H1 (cell line): ENCODE data around the gene ARHGEF19. TPM values are rescaled to one million over a fixed set of nuclear protein-coding genes. Genes with fewer than 3 reads are reported as not detected.

ENCODE experiments used
- CTCF ChIA-PET: fragments of 300-600 bp; sonication (Branson Sonifier 250); formaldehyde crosslinking; loops from one replicate; lab custom pipeline; 2021; ENCODE audit not compliant: partially characterized antibody; lab: Charles Lee
- POLR2A ChIA-PET: fragments of 300-600 bp; sonication (Branson Sonifier 250); formaldehyde crosslinking; loops from one replicate; lab custom pipeline; 2021; ENCODE audit warnings: inconsistent platforms; ENCODE audit not compliant: partially characterized antibody; lab: Charles Lee
- DNase-seq, 2 experiments: peaks; one replicate each; pipeline versions ENCODE4 v3.0.0 to v3.0.0-alpha.2; 2010 to 2022; ENCODE audit warnings: low spot score in 2 of 2, low read depth in 1 of 2, mixed read lengths in 1 of 2
- FAIRE-seq: peaks from 2 replicates; lab custom pipeline; 2011; peaks lifted over from hg19 to GRCh38; lab: Jason Lieb, UNC
- H2AFZ ChIP-seq: 2 replicates; pipeline ENCODE4 v1.8.1; 2012; ENCODE audit warnings: low read length, inconsistent platforms
- H2AK5ac ChIP-seq: 2 replicates; pipeline ENCODE4 v1.6.1; 2013; ENCODE audit warnings: low read depth, low read length
- H2BK120ac ChIP-seq: replicated peaks from 2 replicates; pipeline ENCODE3; 2013; ENCODE audit warnings: low read depth, low read length, inconsistent platforms
- H2BK12ac ChIP-seq: 2 replicates; pipeline ENCODE4 v1.6.1; 2013; ENCODE audit warnings: low read depth, low read length
- H2BK15ac ChIP-seq: 2 replicates; pipeline ENCODE4 v1.6.1; 2013; ENCODE audit warnings: low read length
- H2BK20ac ChIP-seq: 2 replicates; pipeline ENCODE4 v1.6.1; 2013; ENCODE audit warnings: low read length
- H2BK5ac ChIP-seq: 2 replicates; pipeline ENCODE4 v1.6.1; 2013; ENCODE audit warnings: low read depth, low read length
- H3K14ac ChIP-seq: 2 replicates; pipeline ENCODE4 v1.6.1; 2013; ENCODE audit warnings: inconsistent platforms; ENCODE audit not compliant: insufficient read length
- H3K18ac ChIP-seq: 2 replicates; pipeline ENCODE4 v1.6.1; 2013; ENCODE audit warnings: low read length; ENCODE audit errors: extremely low read depth
- H3K23ac ChIP-seq: 2 replicates; pipeline ENCODE4 v1.6.1; 2013; ENCODE audit warnings: inconsistent platforms; ENCODE audit not compliant: insufficient read length
- H3K23me2 ChIP-seq: 2 replicates; pipeline ENCODE4 v1.6.1; 2013; ENCODE audit warnings: low read depth, low read length
- H3K27ac ChIP-seq: 2 replicates; pipeline ENCODE4 v1.6.1; 2011; ENCODE audit warnings: low read depth, low read length, inconsistent platforms
- H3K27me3 ChIP-seq, 4 experiments: replicated peaks in 1 of 4; 1 replicate in 1 of 4; 2 replicates in 3 of 4; pipeline versions ENCODE4 v1.6.1 to v1.8.1; 2011 to 2013; ENCODE audit warnings: low read length in 3 of 4, mild to moderate bottlenecking in 3 of 4, inconsistent platforms in 2 of 4, mixed read lengths in 2 of 4, moderate library complexity in 1 of 4; ENCODE audit not compliant: control insufficient read depth in 3 of 4, insufficient read depth in 3 of 4; ENCODE audit errors: extremely low read depth in 1 of 4
- H3K36me3 ChIP-seq, 4 experiments: 2 replicates each; pipeline versions ENCODE4 v1.6.1 to v1.8.1; 2011 to 2013; ENCODE audit warnings: mild to moderate bottlenecking in 4 of 4, low read length in 3 of 4, moderate library complexity in 2 of 4, control low read depth in 1 of 4, inconsistent platforms in 1 of 4; ENCODE audit not compliant: insufficient read depth in 4 of 4, control insufficient read depth in 2 of 4
- H3K4ac ChIP-seq: replicated peaks from 2 replicates; pipeline ENCODE3; 2013; ENCODE audit warnings: low read length, low read depth, mixed read lengths, inconsistent platforms; ENCODE audit not compliant: insufficient read length
- H3K4me1 ChIP-seq, 4 experiments: replicated peaks in 1 of 4; 1 replicate in 1 of 4; 2 replicates in 3 of 4; pipeline versions ENCODE4 v1.6.1 to v1.8.1; 2011 to 2013; ENCODE audit warnings: low read length in 3 of 4, inconsistent platforms in 2 of 4, mixed read lengths in 1 of 4; ENCODE audit not compliant: insufficient read depth in 4 of 4, control insufficient read depth in 3 of 4
- H3K4me2 ChIP-seq, 2 experiments: 2 replicates each; pipeline versions ENCODE4 v1.6.1 to v1.8.1; 2011 to 2013; ENCODE audit warnings: low read depth in 2 of 2, low read length in 2 of 2, control low read depth in 1 of 2, inconsistent platforms in 1 of 2, mild to moderate bottlenecking in 1 of 2; ENCODE audit not compliant: insufficient read depth in 1 of 2
- H3K4me3 ChIP-seq, 4 experiments: fragments of 200-600, 300-600 bp in 1 of 4; sonication (generic), shearing (Covaris generic), sonication (Bioruptor Twin) in 1 of 4; 2 replicates each; pipeline versions ENCODE4 v1.5.1 to v1.8.1; 2011 to 2016; ENCODE audit warnings: low read length in 4 of 4, low read depth in 3 of 4, control low read depth in 2 of 4, inconsistent platforms in 2 of 4, mild to moderate bottlenecking in 2 of 4, mixed read lengths in 1 of 4, moderate library complexity in 1 of 4; ENCODE audit not compliant: insufficient read depth in 2 of 4; ENCODE audit errors: extremely low read depth in 1 of 4
- H3K56ac ChIP-seq: replicated peaks from 2 replicates; pipeline ENCODE3; 2013; ENCODE audit warnings: low read depth, mild to moderate bottlenecking, mixed read lengths, low read length, inconsistent platforms; ENCODE audit not compliant: insufficient read length
- H3K79me1 ChIP-seq: 2 replicates; pipeline ENCODE4 v1.6.1; 2013; ENCODE audit warnings: low read depth, low read length, control low read depth
- H3K79me2 ChIP-seq, 2 experiments: 2 replicates each; pipeline versions ENCODE4 v1.6.1 to v1.8.1; 2012 to 2013; ENCODE audit warnings: low read length in 2 of 2, mild to moderate bottlenecking in 2 of 2, inconsistent platforms in 1 of 2; ENCODE audit not compliant: insufficient read depth in 2 of 2, control insufficient read depth in 1 of 2
- H3K9ac ChIP-seq, 4 experiments: replicated peaks in 1 of 4; 1 replicate in 1 of 4; 2 replicates in 3 of 4; pipeline versions ENCODE4 v1.6.1 to v1.8.1; 2011 to 2013; ENCODE audit warnings: low read depth in 3 of 4, low read length in 3 of 4, control low read depth in 2 of 4, mild to moderate bottlenecking in 2 of 4, moderate library complexity in 2 of 4, inconsistent platforms in 1 of 4; ENCODE audit errors: extremely low read depth in 1 of 4
- H3K9me3 ChIP-seq, 2 experiments: 2 replicates each; pipeline versions ENCODE4 v1.6.1 to v1.8.1; 2012 to 2013; ENCODE audit warnings: mild to moderate bottlenecking in 2 of 2, moderate library complexity in 2 of 2, control low read depth in 1 of 2, inconsistent platforms in 1 of 2, low read depth in 1 of 2, low read length in 1 of 2, mixed read lengths in 1 of 2; ENCODE audit not compliant: insufficient read depth in 2 of 2
- H4K20me1 ChIP-seq, 2 experiments: replicated peaks in 1 of 2; 2 replicates each; pipeline versions ENCODE3 to v1.8.1; 2011 to 2013; ENCODE audit warnings: inconsistent platforms in 2 of 2, low read length in 2 of 2, mild to moderate bottlenecking in 1 of 2; ENCODE audit not compliant: insufficient read depth in 2 of 2, control insufficient read depth in 1 of 2
- H4K5ac ChIP-seq: 2 replicates; pipeline ENCODE4 v1.6.1; 2013; ENCODE audit warnings: low read length, low read depth, mixed read lengths, inconsistent platforms; ENCODE audit not compliant: insufficient read length
- H4K8ac ChIP-seq: 2 replicates; pipeline ENCODE4 v1.8.0; 2013; ENCODE audit warnings: mild to moderate bottlenecking, moderate library complexity, low read length, inconsistent platforms; ENCODE audit not compliant: insufficient read depth; ENCODE audit errors: extremely low read depth
- H4K91ac ChIP-seq: replicated peaks from 2 replicates; pipeline ENCODE3; 2013; ENCODE audit warnings: low read length, mixed read lengths, inconsistent platforms; ENCODE audit not compliant: insufficient read length
- MAX ChIP-seq: IDR thresholded peaks from 2 replicates; pipeline ENCODE4 v1.6.1; 2012; ENCODE audit warnings: inconsistent platforms
- SIX5 ChIP-seq: IDR thresholded peaks from 2 replicates; pipeline ENCODE4 v1.6.1; 2011; ENCODE audit warnings: mild to moderate bottlenecking, low read depth, low read length
- TBP ChIP-seq: IDR thresholded peaks from 2 replicates; pipeline ENCODE4 v1.6.1; 2011; ENCODE audit warnings: low read depth, low read length, improper control_type of control experiment
- WGBS, 2 experiments: shearing (Covaris generic) in 1 of 2; methylation state at CpG; one replicate each; pipeline versions ENCODE4 v1.1.6 to v1.1.7; 2013 to 2015; ENCODE audit warnings: low lambda C conversion rate in 2 of 2, mixed read lengths in 2 of 2, inconsistent platforms in 1 of 2, low coverage in 1 of 2, missing lambda C conversion rate in 1 of 2; ENCODE audit not compliant: insufficient replicate concordance in 2 of 2, insufficient coverage in 1 of 2, insufficient read length in 1 of 2; ENCODE audit errors: extremely low coverage in 1 of 2, missing lambda C conversion rate in 1 of 2; 5-methylcytosine and 5-hydroxymethylcytosine counted together
- polyA plus RNA-seq, 7 experiments: library from polyadenylated mRNA; depleted of rRNA in 3 of 7; stranded (reverse) in 5 of 7; unstranded in 2 of 7; fragments of >200 nt in 5 of 7; fragments of 200-250 nt in 2 of 7; gene quantifications; 1 replicate in 5 of 7; 2 replicates in 1 of 7; 4 replicates in 1 of 7; pipeline versions ENCODE4 v1.2.1 to v1.2.3, GENCODE V29; 2011 to 2013; ENCODE audit warnings: missing spikeins in 2 of 7, mixed read lengths in 2 of 7
- total RNA-seq: library from RNA; stranded (reverse); fragmentation: NEBNext Ultra II Directional; extraction: Animal tissue kit (Norgen Biotek cat#: 25700); gene quantifications from 2 replicates; pipeline ENCODE4 v1.2.1, GENCODE V29; 2021

ARHGEF19 gene
- total and polyA plus RNA-seq, 2 of the 8 experiments (the other 6 are each of a cell fraction or from before 2014, with no cell fraction given): 47.5 to 56.4 TPM

- H3K4me1 ChIP-seq: no peaks in the 10 kb centered on the region
- no peak overlapping the region for H3K9ac ChIP-seq
- H3K27ac ChIP-seq: no peak overlapping the region
- no peak overlapping the region for H4K5ac ChIP-seq
- no peaks in the 10 kb centered on the region for H3K27me3 ChIP-seq
- no peak overlapping the region for H3K4me3 ChIP-seq
- H2BK120ac ChIP-seq: no peak overlapping the region
- no peak overlapping the region for H3K23ac ChIP-seq
- no peak overlapping the region for H2BK20ac ChIP-seq
- DNase-seq: no peak
- no peaks in the 10 kb centered on the region for H4K20me1 ChIP-seq
- no peak overlapping the region for H2BK15ac ChIP-seq
- no peak overlapping the region for H3K18ac ChIP-seq
- no peak overlapping the region for H2BK12ac ChIP-seq
- no peak overlapping the region for H3K4me2 ChIP-seq
- H4K8ac ChIP-seq: no peak overlapping the region; the same call in 1 of the 2 replicates
- H2AK5ac ChIP-seq: no peak overlapping the region
- no peaks in the 10 kb centered on the region for H3K79me2 ChIP-seq
- no peaks in the 10 kb centered on the region; the same call in 1 of the 2 replicates for H3K23me2 ChIP-seq
- WGBS, 2 experiments: 89% methylated on average over 6 of the region's 6 CpGs; no CpG with 5 or more reads in 1 of the 2 experiments
- no peak overlapping the region for H2AFZ ChIP-seq
- no peak overlapping the region for H3K14ac ChIP-seq
- CTCF ChIA-PET: interaction anchor here (0.8 to 17.1 kb wide), 9 partner anchors 11 to 249 kb away, joined by 3 to 569 read pairs (median 4); partner anchors contain the start of genes FAM131C and NECAP2
- POLR2A ChIA-PET: interaction anchor here (0.9 to 1.2 kb wide), 3 partner anchors 8 to 113 kb away, joined by 3 to 4 read pairs (median 4); partner anchors contain the start of gene ARHGEF19
- H2BK5ac ChIP-seq: no peak overlapping the region
- no peaks in the 10 kb centered on the region for H3K9me3 ChIP-seq
- H4K91ac ChIP-seq: no peak overlapping the region
- no peaks in the 10 kb centered on the region for H3K36me3 ChIP-seq
- TF ChIP-seq SIX5: no peak
- no peak for TF ChIP-seq MAX
- TF ChIP-seq TBP: no peak
- no peak overlapping the region for H3K56ac ChIP-seq
- no peak overlapping the region for H3K4ac ChIP-seq
- no peaks in the 10 kb centered on the region for H3K79me1 ChIP-seq
- FAIRE-seq: no peak
Measured at GRCh38 chr1:16191916-16192546, 20.4 kb downstream of the ARHGEF19 start.
